Liver (tissue), 3 donors: ENCODE data around the gene IL2RA.

Experiments
- FOXA1 ChIP-seq: IDR thresholded peaks from 2 replicates; pipeline ENCODE4 v1.6.1; 2016; ENCODE audit warnings: antibody characterized with exemption
- FOXA2 ChIP-seq: IDR thresholded peaks from 2 replicates; pipeline ENCODE4 v1.6.1; 2016; ENCODE audit warnings: antibody characterized with exemption
- RAD21 ChIP-seq, 2 donors: IDR thresholded peaks; 2 replicates each; pipeline ENCODE4 v1.6.1; 2016; ENCODE audit warnings: antibody characterized with exemption in 2 of 2, mild to moderate bottlenecking in 2 of 2
- SP1 ChIP-seq: IDR thresholded peaks from 2 replicates; pipeline ENCODE4 v1.6.1; 2018; ENCODE audit warnings: antibody characterized with exemption, mild to moderate bottlenecking
- TAF1 ChIP-seq: conservative IDR thresholded peaks from 2 replicates; pipeline ENCODE4 v1.6.1; 2016; ENCODE audit warnings: antibody characterized with exemption, mild to moderate bottlenecking
- TF ChIP-seq, protein P1 (sequence below): fragments of 150-350 bp; IDR thresholded peaks from 2 replicates; pipeline ENCODE4 v1.5.1; 2017; ENCODE audit warnings: improper control_type of control experiment, low read depth, low read length; ENCODE audit not compliant: missing input control
- TF ChIP-seq, protein P2 (sequence below): IDR thresholded peaks from 2 replicates; pipeline ENCODE4 v1.6.1; 2016; ENCODE audit warnings: antibody characterized with exemption, mild to moderate bottlenecking
- TF ChIP-seq, protein P3 (sequence below): IDR thresholded peaks from 2 replicates; pipeline ENCODE4 v1.6.1; 2016; ENCODE audit warnings: antibody characterized with exemption
- donor health status: healthy.
- donor health status: healthy.

GRCh38 chr10:6034371-6034770, 27.8 kb downstream of the IL2RA start:
- TF ChIP-seq, protein P1, sequence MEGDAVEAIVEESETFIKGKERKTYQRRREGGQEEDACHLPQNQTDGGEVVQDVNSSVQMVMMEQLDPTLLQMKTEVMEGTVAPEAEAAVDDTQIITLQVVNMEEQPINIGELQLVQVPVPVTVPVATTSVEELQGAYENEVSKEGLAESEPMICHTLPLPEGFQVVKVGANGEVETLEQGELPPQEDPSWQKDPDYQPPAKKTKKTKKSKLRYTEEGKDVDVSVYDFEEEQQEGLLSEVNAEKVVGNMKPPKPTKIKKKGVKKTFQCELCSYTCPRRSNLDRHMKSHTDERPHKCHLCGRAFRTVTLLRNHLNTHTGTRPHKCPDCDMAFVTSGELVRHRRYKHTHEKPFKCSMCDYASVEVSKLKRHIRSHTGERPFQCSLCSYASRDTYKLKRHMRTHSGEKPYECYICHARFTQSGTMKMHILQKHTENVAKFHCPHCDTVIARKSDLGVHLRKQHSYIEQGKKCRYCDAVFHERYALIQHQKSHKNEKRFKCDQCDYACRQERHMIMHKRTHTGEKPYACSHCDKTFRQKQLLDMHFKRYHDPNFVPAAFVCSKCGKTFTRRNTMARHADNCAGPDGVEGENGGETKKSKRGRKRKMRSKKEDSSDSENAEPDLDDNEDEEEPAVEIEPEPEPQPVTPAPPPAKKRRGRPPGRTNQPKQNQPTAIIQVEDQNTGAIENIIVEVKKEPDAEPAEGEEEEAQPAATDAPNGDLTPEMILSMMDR = no peak
- TF ChIP-seq TAF1 = no peak
- TF ChIP-seq RAD21 (IDR thresholded peaks at IDR 0.05) = no peak
- no peak for TF ChIP-seq FOXA2
- no peak for TF ChIP-seq FOXA1
- no peak for TF ChIP-seq SP1
- TF ChIP-seq, protein P2, sequence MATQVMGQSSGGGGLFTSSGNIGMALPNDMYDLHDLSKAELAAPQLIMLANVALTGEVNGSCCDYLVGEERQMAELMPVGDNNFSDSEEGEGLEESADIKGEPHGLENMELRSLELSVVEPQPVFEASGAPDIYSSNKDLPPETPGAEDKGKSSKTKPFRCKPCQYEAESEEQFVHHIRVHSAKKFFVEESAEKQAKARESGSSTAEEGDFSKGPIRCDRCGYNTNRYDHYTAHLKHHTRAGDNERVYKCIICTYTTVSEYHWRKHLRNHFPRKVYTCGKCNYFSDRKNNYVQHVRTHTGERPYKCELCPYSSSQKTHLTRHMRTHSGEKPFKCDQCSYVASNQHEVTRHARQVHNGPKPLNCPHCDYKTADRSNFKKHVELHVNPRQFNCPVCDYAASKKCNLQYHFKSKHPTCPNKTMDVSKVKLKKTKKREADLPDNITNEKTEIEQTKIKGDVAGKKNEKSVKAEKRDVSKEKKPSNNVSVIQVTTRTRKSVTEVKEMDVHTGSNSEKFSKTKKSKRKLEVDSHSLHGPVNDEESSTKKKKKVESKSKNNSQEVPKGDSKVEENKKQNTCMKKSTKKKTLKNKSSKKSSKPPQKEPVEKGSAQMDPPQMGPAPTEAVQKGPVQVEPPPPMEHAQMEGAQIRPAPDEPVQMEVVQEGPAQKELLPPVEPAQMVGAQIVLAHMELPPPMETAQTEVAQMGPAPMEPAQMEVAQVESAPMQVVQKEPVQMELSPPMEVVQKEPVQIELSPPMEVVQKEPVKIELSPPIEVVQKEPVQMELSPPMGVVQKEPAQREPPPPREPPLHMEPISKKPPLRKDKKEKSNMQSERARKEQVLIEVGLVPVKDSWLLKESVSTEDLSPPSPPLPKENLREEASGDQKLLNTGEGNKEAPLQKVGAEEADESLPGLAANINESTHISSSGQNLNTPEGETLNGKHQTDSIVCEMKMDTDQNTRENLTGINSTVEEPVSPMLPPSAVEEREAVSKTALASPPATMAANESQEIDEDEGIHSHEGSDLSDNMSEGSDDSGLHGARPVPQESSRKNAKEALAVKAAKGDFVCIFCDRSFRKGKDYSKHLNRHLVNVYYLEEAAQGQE = no peak
- TF ChIP-seq, protein P3, sequence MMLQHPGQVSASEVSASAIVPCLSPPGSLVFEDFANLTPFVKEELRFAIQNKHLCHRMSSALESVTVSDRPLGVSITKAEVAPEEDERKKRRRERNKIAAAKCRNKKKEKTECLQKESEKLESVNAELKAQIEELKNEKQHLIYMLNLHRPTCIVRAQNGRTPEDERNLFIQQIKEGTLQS = no peak
